ENCODE data around the gene PODN.

Gene PODN

DNA sequence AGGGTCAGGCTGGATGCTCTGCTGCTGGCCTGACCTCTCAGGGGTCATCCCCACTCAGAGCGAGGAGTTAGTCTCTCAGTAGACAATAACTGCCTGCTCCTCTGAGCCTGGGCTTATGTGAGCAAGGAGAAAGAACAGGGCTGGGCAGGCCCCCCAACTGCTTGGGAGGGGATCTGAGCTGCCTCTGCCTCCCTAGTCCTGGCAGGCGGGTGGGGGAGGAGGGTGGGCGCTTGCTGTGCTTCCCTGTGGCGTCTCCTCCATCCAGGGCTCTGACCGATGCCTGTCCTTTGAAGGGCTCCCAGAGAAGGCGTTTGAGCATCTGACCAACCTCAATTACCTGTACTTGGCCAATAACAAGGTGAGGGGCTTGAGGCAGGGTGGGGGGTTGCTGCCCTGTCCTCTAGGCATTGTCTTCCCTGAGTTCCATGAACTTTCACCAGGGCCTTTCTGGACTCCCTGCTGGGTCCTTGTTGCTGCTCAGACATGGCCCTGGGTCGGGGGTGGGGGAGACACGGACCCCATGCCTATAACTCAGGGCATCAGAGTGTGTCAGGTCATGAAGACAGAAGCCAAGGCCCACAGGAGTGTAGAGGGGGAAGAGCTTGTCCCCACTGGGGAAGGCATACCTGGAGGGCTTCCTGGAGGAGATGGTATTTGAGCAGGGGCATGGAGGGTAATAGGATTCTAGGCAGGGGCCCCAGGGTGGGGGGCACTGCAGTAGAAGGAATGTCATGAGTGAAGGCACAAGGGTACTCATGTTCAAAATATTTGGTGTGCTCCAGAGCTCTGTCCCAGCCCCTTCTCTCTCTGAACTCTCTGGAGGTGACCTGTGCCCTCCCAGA lies 12.5 kb downstream of the PODN start:
- DNase-seq (ENCODE audit: low read depth in 2 of 2), result no peak

DNA sequence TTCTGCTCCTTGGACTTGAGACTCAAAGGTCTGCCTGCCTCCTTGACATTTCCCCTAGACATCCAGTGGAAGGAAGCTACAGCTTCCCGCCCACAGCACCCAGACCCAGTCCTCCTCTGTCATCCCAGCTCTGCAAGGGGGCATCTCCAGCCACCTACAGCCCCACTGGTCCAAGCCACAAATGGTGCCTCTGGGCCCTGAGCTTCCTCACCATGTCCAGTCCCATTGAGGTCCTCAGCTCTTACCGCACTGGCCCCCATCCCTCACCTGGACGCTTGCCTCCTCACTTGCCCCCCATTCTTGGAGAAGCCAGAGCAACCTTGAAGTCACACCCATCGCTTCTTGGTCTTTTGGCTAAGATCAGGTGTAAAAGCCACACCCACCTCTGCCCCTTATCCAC lies 13.2 kb downstream of the PODN start:
- DNase-seq (ENCODE audit: low read depth in 2 of 2), result no peak

DNA sequence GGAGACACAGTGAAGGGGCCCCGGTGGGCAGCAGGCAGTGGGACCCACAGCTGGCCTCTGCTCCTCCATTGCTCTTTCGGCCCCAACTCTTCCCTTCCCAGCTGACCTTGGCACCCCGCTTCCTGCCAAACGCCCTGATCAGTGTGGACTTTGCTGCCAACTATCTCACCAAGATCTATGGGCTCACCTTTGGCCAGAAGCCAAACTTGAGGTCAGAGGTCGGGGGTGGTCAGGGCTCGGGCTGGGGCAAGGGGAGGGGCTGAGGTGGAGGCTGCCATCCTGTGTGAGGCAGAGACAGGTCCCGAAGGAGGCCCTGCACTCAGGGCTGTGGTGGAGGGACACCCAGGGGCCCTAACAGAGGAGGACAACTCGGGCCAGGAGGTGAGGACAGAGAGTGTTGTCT lies 13.7 kb downstream of the PODN start:
- no peak for DNase-seq (ENCODE audit: low read depth in 2 of 2)

DNA sequence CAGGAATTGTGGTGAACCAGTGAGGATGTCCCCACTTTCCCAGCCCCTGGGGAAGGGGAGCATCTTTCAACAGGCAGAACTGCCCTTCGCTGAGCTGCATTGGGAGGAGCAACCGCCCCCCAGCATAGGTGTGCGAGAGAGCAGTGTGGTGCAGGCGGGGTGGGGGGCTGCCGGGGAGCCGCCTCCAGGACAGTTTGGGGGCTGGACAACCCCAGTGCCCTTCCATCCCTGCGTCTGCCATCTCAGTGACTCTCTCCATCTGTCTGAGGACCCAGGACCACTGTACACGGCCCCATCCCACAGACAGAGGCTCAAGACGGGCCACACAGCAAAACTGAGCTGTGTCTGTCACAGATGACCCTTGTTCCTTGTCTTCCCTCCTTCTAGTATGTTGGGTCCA lies 14.2 kb downstream of the PODN start:
- no peak for DNase-seq (ENCODE audit: low read depth in 2 of 2)

DNA sequence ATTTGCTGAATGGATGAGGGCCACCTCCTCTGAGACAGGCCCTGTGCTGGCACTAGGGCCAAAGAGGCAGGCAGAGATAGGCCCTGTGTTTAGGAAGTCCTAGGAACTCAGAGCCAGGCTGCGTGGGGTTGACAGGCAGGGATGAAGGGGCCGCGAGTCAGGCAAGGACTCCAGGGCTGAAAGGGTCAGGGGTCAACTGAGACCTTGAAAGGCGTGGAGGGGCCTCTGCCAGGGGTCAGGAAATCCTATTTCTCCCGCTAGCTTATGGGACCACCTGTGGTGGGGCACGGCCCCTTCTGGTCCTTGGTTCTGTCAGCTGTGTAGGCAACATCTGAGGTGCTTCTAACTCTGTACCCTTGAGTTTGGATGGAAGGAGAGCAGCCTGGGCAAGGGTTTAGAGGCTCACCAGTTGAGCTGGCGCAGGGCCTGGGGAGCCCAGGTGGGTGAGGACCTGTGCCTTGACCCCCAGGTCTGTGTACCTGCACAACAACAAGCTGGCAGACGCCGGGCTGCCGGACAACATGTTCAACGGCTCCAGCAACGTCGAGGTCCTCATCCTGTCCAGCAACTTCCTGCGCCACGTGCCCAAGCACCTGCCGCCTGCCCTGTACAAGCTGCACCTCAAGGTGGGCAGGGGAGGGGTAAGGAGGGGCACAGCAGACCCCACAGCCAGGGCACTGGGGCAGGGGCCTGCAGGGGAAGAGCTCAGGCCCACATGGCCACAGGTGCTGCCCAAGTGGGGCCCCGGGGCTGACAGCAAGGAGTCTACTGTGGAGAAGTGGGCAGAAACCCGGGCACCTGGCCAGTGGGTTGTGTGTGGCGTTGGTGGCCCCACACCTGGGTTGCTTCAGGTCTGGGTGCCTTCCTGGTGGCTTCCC lies 14.9 kb downstream of the PODN start:
- no peak for DNase-seq (ENCODE audit: low read depth in 2 of 2)

DNA sequence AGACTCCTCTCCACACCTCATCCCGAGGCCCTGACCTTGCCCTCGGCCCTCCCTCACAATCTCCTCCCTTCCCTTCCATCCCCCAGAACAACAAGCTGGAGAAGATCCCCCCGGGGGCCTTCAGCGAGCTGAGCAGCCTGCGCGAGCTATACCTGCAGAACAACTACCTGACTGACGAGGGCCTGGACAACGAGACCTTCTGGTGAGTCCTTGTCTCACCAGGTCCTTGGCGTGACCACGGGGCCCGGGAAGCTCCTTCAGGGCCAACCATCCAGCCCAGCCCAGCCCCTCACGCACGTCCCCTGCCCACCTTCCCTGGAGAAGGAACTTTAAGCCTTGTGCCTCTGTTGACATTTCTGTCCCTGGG lies 15.6 kb downstream of the PODN start:
- DNase-seq (ENCODE audit: low read depth in 2 of 2), result no peak

DNA sequence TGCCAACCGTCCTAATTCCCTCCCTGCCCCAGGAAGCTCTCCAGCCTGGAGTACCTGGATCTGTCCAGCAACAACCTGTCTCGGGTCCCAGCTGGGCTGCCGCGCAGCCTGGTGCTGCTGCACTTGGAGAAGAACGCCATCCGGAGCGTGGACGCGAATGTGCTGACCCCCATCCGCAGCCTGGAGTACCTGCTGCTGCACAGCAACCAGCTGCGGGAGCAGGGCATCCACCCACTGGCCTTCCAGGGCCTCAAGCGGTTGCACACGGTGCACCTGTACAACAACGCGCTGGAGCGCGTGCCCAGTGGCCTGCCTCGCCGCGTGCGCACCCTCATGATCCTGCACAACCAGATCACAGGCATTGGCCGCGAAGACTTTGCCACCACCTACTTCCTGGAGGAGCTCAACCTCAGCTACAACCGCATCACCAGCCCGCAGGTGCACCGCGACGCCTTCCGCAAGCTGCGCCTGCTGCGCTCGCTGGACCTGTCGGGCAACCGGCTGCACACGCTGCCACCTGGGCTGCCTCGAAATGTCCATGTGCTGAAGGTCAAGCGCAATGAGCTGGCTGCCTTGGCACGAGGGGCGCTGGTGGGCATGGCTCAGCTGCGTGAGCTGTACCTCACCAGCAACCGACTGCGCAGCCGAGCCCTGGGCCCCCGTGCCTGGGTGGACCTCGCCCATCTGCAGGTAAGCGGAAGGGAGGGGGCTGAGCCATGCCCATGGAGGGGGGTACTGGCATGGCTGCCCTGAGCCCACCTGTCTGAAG lies 16.5 kb downstream of the PODN start:
- no peak for DNase-seq (ENCODE audit: low read depth in 2 of 2)

DNA sequence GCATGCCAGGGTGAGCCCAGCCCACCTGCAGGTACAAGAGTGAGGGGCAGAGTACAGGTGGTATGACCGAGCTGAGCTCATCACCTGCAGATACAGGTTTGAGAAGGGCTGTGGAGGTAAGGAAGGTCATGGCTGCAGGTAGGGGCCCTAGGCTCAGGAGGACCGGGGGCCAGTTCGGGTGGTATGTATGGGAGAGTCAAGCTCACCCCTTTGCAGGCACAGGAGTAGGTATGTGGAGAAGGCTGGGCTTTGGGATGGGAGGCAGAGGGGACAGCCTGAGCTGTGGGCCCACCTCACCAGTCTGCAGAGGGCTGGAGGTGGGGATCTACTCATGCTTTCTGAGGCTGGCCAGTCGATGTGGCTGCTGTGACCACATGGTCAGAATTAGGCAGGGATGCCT lies 17.2 kb downstream of the PODN start:
- DNase-seq (ENCODE audit: low read depth in 2 of 2), result no peak

DNA sequence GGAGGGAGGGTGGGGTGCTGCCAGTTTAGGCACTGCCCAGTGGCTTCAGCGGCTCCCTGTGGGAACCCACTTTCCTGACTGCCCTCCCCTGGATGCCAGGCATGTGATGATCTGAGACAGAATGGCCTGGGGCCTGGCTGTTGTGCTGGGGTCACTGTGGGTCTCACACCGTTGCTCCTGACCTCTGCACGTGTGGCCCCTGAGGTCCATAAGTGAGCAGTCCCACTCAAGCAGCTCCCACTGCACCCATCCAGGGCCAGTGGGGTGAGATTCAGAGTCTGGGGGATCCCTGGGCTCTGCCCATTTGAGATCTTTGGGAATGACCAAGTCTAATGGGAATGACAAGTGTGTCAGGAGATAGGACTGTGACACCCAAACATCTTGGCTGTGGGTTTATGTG lies 18.0 kb downstream of the PODN start:
- no peak for DNase-seq (ENCODE audit: low read depth in 2 of 2)

DNA sequence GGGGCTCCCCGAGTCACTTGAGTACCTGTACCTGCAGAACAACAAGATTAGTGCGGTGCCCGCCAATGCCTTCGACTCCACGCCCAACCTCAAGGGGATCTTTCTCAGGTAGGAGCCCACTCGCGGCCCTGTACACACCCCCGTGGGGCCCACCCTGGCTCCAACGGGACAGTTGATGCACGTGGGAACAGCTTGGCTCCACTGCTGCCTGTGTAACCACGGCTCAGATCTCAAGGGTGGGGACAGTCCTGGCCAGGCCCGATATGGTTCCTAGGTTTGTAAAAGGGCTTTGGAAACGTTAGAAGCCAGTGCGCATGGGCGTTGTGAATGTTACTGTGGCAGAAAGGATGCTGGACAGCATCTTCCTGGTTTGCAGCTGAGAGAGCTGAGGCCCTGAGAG lies 18.8 kb downstream of the PODN start:
- DNase-seq (ENCODE audit: low read depth in 2 of 2), result no peak

DNA sequence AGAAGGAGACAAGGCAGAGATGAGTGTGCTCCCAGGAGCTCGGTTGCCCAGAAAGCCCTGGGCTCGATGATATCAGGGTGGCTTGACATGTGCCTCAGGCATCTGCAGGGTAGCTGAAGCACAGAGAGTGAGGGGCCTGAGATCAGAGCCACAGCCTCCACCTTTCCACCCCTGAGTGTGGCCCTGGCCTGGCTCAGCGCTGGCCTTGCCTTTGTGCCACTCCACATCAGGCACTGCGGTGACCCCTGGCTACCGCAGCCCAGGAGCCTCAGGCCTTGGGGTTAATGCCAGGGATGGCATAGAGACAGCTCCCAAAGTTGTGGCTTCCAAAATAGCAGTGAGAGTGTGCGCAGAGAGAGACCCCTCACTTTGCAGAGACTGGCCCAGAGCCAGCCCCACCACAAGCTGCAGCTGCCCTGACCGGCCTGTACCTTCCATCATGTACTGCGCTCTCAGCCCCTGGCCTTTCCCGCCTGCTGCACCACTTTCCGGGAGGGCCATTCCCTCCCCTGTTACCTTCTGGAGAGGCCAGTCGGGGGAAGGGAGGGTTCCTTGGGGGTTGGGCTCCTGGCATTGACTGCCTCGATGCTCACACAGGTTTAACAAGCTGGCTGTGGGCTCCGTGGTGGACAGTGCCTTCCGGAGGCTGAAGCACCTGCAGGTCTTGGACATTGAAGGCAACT lies 19.5 kb downstream of the PODN start:
- no peak for DNase-seq (ENCODE audit: low read depth in 2 of 2)

DNA sequence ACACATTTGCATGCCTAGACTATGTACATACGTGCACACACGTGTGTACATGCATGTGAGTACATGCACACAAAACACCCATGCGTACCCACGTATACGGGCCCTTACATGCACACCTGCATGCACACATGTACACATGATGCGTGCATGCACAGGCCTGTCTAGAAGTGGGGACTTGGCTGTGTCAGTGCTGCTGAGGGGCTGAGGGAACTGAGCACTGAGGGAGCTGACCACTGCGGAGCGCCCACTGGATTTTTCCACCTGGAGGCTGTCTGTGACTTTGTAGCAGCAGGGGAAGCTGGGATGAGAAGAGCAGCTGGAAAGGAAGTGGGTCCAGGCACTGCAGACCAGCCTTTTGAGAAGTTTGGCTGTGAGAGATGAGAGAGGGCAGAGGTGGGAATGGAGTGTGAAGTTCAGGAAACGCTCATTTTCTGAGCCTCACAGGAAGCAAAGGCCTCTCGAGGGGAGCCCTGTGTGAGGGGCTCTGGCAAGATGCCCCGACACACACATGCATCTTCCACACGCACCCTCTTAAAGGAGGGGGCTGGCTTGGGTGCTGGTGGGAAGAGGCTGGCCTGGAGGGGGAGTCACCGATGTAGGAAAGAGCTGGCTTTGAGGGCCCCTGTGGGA lies 20.9 kb downstream of the PODN start:
- DNase-seq (ENCODE audit: low read depth in 2 of 2), result no peak

DNA sequence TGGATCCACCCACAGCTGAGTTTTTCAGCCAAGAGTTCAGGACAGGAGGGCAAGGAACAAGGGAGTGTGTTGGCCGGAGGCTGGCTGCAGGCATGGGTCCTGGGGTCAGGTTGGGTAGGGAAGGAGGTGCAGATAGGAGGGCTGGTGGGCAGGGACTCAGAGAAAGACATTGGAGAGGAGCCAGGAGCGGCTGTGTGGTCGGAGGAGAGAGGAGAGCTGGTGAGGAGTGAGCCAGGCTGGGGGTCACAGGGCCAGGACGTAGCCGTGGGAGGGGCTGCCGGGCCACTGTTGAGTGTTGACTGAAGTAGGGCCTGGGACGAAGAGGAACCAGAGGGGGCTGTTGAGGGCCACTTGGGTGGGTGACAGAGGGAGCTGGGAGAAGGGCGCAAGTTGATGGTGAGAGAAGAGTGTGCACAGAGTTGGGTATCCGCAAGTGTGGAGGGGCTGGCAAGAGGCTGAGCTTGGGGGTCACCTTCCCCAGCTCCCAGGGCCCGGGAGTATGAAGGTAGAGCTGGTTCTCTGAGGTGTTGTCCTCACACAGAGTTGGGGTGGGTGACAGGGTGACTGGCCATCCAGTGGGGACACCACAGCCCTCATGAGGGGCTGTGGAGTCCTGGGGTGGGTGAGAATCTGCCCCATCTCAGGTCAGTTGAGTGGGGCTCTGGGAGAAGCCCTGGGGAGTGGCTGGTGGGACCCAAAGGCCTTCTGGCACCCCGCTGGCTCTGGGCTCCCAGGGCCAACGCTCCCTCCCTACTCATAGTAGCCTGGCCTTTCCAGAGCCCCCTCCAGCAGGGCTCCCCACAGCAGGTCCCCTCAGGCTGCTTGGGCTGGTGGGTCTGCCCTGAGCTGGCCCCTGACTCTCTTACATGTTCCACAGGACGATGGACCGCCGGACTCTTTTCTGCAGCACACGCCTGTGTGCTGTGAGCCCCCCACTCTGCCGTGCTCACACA lies 21.9 kb downstream of the PODN start:
- no peak for DNase-seq (ENCODE audit: low read depth in 2 of 2)

DNA sequence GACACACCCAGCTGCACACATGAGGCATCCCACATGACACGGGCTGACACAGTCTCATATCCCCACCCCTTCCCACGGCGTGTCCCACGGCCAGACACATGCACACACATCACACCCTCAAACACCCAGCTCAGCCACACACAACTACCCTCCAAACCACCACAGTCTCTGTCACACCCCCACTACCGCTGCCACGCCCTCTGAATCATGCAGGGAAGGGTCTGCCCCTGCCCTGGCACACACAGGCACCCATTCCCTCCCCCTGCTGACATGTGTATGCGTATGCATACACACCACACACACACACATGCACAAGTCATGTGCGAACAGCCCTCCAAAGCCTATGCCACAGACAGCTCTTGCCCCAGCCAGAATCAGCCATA lies 22.6 kb downstream of the PODN start:
- DNase-seq (ENCODE audit: low read depth in 2 of 2), result no peak

DNA sequence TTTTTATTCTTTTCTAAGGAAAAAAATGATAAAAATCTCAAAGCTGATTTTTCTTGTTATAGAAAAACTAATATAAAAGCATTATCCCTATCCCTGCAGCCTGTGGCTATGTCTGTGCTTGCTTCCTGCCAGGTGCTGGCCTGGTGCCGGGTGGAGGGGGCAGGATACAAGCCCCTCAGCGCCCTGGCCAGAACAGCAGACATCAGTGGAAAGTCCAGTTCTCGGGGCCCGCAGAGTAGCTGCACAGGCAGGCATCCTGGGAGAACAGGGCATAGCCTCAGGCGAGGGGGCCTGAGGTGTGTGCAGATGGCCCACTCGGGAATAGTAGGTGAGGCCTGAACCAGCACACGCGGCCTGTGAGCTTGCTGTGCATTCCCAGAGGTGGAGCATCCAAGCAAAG lies 23.4 kb downstream of the PODN start:
- DNase-seq (ENCODE audit: low read depth in 2 of 2), result no peak

DNA sequence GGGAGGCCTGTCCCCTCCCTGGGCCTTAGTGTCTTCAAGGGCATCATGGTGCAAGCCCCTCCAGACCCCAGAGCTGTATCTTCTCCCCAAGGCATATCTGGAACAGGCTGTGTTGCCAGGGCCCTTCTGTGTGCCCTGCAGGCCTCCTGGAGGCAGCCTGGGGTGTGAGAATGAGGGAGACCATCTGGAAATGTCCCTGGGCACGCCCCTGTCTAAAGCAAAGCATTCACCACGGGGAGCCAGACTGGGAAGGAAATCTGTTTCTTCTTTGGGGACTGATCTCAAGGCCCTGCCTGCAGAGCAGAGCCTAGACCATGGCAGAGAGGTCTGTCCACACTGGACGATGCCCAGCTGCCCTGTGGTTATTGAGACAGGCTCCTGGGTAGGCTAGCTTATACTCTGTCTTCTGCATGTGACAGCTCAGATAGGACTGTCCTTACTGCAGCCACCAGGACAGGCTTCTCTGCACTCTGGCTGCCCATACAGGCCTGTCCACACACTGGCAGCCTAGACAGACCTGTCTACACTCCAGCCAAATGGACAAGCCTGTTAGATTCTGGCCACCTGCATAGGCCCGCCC lies 24.6 kb downstream of the PODN start:
- DNase-seq (ENCODE audit: low read depth in 2 of 2), result no peak

DNA sequence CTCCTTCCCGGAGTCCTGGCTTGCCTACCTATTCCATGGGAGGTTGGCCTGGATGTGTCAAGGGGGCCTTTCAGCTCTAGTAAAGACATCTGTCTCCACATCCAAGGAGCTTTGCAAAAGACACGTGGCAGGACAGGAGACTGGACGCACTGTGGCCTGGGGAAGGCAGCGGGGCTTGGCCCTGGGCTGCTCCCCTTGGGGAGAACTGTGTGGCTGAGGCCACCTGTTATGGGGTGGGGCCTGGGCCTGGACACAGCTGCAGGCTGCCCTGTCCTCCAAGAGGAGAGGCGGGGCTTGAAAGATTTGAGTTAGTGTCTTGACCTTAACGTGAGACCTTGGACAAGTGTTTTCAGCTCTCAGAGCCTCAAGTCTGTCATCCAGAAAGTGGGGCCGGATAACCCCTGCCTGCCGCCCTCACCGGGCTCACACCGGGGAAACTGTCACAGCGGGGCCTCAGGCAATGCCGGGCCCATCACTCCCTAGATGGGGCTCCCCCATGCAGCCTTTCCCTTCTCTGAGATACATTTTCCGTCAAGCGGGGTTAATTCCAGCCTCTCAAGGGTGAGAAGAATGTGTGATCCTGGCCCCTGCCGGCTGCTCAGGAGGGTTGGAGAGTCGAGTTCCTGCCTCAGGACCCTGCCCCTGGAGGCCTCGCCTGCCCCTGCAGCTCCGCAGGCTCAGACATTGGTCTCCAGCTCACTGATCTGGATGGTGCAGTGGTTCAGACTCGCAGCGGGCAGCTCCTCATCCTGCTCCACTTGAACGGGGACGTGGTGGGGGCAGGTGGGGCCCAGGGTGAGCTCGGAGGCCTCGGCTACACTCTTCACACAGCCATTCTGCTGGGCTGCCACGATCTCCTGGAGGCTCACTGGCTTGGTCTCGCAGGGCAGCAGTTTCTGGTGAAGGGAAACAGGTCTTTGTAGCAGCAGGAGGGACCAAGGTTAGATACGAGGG lies 25.6 kb downstream of the PODN start:
- no peak for DNase-seq (ENCODE audit: low read depth in 2 of 2)

DNA sequence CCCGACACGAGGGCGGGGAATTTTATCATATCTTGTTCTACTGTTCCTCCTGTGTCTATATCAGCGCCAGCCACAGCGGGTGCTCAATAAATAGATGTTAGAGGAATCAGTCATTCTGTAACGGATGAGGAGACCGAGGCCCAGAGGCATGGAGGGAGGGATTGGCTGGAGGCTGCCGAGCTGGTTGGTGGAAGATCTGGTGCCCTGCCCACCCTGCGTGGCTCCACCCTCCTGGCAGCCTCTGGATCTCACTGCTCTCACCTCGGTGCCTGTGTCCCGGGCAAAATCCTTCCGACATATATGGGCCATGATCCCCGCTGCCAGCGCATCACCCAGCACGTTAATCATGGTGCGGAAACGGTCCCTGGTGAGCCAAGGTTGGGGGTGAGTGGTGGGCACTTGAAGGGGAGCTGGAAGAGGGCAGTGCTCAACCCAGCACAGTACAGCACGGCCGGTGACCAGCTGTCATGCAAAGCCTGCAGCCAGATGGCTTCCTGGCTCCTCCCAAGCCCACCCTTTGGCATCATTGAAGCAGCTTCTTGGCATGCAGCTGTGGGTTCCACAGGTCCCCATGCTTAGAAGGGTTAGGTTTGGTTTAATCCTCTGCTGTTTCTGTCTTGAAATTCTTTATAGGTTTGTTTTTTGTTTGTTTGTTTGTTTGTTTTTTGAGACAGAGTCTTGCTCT lies 26.7 kb downstream of the PODN start:
- DNase-seq (ENCODE audit: low read depth in 2 of 2), result no peak

All from stimulated activated CD8-positive, alpha-beta memory T cell treated with anti-CD3 and anti-CD28 coated beads, Interleukin-15, amount 100 ng/mL, for 48 hours (primary cell).